ENCODE results near the gene PHOSPHO2.
A peak's percentile ranks its signal among the peaks of the same experiment; 100 is the strongest.

Gene PHOSPHO2

GRCh38 chr2:169718930-169719504 is 24.7 kb downstream of the PHOSPHO2 start:
- no peak for DNase-seq

DNA sequence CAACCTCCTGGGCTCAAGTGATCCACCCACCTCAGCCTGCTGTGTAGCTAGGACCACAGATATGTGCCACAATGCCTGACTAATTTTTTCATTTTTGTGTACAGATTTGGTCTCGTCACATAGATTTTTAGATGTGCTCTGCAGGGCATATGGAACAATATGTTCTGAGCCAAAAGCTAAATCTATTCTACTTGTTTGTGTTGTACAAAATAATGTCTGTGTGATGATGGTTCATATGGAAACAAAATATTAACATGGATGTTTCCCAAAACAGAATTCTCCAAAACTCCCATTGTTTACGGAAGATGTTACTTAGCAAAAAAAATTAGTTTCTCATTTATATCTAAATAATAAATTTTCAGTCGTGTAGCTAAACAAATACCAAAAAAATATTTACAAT is 26.7 kb downstream of the PHOSPHO2 start:
- no peak for DNase-seq

- no peak for DNase-seq
These were observed 32.8 kb downstream of the PHOSPHO2 start for GRCh38 chr2:169727065-169727464.

DNA sequence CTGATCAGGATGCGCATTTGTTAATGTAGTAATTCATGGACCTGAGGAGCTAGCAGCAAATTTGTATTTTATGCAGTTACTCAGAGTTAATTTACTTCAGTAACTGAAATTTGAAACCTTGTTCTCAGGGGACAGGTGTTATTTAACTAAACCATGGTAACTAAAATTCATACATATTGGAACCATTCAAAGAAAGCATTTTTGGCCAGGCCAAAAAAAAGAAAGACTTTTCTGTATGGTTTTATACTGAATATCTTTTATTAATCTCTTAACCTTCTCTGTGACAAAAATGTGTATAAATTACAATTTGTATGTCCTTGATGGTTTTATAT is 35.0 kb downstream of the PHOSPHO2 start:
- DNase-seq = no peak

GRCh38 chr2:169732075-169732474 is 37.8 kb downstream of the PHOSPHO2 start:
- no peak for DNase-seq

DNA sequence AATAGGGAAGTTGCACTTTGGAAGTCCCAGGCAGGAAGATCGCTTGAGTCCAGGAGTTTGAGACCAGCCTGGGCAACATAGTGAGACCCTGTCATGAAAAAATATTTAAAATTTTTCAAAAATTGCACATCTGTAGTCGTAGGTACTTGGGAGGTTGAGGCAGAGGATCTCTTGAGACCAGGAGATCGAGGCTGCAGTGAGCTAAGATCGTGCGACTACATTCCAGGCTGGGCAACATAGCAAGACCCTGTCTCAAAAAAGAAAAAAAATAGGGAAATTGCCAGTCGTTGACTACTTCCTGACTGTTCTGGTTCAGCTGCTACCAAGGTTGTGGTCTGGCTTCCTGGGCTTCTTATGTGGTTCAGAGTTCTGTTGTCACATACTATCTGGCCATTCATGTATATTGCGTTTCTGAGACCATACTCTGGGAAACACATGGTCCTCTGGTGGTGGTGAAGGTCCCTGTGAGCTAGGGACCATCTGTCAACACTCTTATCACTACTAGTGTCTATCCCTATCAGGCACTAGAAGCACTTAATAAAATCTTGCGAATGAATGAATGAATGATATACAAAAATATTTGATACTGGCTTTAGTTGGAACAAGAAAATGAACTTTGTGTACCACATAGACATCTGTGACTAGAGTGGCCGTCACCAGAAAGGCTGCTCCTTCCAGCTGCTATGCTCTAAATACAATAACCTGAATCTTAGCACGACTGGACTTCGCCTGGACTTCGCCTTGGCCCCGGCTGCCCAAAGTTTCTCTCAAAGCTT is 38.5 kb downstream of the PHOSPHO2 start:
- no peak for DNase-seq

DNA sequence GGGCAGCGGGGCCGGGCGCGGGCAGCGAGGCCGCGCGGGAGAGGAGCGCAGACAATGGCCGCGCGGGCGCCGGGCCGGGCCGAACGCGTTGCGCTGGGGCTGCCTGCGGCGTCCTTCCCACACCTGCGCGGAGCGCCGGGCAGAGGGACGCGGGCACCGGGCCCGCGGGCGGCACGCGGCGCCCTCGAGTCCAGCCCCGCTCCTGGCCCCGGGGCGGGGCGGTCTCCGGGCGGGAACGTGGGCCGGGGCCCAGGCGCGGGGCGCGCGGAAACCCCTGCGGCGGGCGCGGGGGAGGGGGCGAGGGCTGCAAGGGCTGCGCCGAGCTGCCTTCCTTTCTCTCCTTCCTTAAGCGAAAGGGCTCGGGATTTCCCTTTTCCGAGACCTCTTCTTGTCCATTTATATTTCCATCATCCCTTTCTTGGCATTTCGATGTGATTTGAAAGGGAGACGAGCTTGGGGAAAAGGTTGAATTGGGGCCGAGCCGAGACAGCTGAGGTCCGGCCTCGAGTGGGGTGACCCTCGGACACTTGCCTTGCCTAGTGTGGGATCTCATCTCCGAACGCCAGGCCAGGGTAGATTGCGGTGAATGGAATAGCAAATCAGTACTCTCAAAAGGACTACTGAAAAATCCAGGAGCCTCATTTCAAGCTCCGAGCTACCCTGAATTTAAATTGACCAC is 40.0 kb downstream of the PHOSPHO2 start:
- DNase-seq = peak; percentile 25

- no peak for DNase-seq
These were observed 41.4 kb downstream of the PHOSPHO2 start for GRCh38 chr2:169735623-169736022.

GRCh38 chr2:169736902-169737301 is 42.6 kb downstream of the PHOSPHO2 start:
- DNase-seq = no peak

GRCh38 chr2:169738566-169739229 is 44.4 kb downstream of the PHOSPHO2 start:
- DNase-seq = no peak

GRCh38 chr2:169739351-169739750 is 45.1 kb downstream of the PHOSPHO2 start:
- DNase-seq = no peak

GRCh38 chr2:169743549-169743948 is 49.3 kb downstream of the PHOSPHO2 start:
- no peak for DNase-seq

- no peak for DNase-seq
These were observed 52.0 kb downstream of the PHOSPHO2 start for GRCh38 chr2:169746240-169746639.

DNA sequence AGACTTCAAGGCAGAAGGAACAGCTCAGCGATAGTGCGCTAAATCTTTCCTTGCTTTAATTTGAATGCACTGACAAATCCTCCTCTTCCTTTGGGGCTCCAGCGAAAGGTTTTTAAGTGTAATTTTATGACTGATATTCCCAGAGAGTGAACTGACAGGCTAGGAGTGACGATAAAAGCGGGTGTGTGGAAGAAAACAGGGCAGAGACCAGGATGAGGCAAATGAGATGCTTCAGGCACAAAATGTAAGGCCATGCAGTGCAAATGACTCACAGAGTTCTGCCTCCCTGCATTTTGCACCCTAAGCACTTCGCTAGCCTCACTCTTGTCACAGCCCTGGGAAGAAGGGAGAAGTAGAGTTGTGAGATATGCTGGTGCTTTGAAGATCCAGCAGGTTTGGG is 54.0 kb downstream of the PHOSPHO2 start:
- DNase-seq = no peak

All from 8988T (cell line).